ENCODE data around the gene JMJD1C.

JMJD1C gene

GRCh38 chr10:63119041-63119440 lies 346.7 kb downstream of the JMJD1C start:
- Histone ChIP-seq H3K9me3 (ENCODE audit: low read length) (peaks cover 2% of the 10 kb centered on the region), H3K36me3 (ENCODE audit: insufficient read depth, low read length) (no peaks in the 10 kb centered on the region), H3K4me1 (ENCODE audit: insufficient read depth, low read length) (peaks cover 25% of the 10 kb centered on the region), H3K4me3 (ENCODE audit: low read length) (no peak overlapping the region), H2AFZ (ENCODE audit: low read depth, low read length) (no peak overlapping the region), H3K27me3 (ENCODE audit: insufficient read depth, low read length) (no peaks in the 10 kb centered on the region)
